NOMO-1 (cell line): ENCODE data around the gene ATAD2B.

Experiments used
- DNase-seq, 2 experiments: peaks; one replicate each; lab custom pipeline; 2025; ENCODE audit not compliant: unreplicated experiment in 2 of 2; lab: John Stamatoyannopoulos, UW

ATAD2B gene

DNA sequence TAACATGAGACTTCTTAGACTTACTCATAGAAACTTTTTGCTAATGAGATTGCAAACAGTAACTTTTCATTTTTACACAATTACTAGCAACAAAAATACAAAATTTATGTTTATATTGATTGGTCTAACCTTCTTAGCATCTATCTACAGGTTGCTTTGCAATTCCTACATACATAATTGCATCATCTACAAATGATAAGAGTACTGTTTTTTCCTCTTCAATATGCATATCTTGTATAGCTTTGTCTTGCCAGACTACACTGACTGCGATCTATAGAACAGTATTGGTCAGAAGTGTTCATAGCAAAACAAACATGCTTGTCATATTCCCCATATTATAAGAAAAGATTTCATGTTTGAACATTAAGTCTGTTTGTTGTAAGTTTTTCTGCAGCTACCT, 87.9 kb downstream of the ATAD2B start:
- DNase-seq = no peak

DNA sequence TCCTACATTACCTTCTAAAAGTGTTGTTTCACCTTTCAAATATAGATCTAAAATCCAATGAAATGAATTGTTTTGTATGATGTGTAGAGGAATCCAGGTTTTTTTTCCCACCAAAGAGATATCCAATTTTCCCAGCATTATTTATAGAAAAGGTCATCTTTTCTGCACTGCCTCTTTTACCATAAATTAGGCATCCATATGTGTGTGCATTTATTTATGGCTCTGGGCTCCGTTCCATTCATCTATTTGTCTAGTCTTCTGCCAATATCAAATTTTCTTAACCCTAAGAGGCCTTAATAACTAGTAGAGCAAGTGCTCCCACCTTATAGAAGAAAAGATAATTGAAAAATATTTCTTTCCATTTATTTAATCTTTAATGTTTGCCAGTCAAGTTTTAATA, 88.3 kb downstream of the ATAD2B start:
- no peak for DNase-seq

DNA sequence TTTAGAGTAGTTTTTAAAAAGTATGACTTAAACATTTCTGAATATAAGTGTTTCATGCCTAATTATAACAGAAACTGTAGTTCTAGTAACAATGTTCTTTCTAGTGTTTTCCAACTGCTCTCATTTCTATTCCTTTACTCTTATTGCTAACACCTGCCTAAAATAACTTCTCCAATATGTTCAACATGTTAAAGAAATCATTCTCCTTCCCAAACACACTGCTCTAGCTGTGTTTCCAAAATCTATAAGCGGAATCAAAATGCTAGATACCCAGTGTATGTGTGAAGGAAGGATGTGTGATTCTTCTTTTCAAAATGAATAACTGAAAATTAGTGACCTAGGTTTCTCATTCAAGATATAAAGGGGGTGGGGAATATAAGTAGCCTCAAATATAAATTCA, 89.1 kb downstream of the ATAD2B start:
- no peak for DNase-seq

DNA sequence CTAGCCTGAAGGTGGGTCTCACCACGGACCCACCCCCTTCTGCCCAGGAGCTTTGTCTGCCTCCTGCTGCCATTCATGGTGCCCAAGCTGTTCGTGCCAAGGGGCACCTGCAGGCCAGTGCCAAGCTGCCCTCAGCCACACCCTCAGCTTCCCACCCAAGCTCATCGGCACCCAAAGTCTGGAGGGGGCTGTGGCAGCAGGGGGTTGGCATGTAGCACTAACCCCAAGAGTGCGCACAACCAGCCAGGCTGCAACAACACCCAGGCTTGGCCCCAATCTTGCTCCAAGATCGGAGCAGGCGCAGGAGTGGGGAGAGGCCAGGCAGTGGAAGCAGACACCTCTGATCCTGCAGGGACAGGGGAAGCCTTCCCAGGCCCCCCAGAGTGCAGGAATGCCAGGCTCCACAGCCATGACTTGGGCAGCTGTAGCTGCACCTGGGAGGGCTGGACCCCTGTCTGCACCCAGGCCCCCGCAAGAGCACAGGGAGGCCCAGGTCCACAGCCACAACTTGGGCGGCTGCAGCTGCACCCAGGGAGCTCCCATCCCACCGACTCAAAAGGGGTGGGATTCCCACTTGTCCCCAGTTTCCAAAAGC, 89.9 kb downstream of the ATAD2B start:
- DNase-seq = no peak

DNA sequence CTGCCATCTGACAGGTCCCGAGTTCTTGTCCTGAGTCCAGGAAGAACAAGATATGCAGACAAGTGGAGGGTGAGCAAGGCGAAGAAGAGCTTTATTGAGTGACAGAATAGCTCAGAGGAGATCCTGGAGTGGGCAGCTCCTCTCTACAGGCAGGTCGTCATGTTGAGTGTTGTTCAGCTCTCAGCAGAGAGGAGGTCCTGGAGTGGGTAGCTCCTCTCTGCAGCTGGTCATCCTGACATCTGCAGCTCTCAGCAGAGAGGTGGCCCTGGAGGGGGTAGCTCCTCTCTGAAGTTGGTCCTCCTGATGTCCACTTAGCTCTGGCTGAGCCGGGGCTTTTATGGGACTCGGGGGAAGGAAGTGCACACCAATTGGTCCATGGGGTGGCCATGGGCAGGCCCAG, 90.4 kb downstream of the ATAD2B start:
- no peak for DNase-seq

DNA sequence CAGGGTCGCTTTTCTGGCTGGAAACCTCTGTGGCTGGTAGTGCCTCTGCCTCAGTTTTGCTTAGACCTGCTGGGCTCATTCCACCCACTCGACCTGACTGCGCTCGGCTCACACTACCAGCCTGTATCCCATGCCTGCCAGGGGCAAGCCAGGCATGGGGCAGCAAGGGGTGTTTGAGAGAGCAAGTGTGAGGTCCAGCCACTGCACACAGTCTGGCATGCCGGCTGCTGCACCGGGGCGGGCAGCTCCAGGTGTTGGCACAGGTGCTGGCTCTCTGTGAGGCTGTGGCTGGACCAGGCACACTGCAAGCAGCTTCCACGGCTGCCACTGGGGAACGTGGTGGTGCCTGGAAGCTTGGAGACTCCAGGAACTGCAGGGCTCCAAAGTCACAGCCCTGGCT, 90.9 kb downstream of the ATAD2B start:
- no peak for DNase-seq

DNA sequence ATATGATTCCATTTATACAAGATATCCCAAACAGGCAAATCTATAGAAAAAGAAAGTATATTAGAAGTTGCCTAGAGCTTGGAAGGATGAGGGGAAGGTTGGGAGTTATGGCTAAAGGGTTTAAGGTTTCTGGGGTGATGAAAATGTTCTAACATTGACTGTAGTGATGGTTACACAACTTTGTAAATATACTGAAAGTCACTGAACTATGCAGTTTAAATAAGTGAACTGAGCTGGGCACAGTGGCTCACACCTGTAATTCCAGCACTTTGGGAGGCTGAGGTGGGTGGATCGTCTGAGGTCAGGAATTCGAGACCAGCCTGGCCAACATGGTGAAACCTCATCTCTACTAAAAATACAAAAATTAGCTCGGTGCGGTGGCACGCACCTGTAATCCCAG, 91.5 kb downstream of the ATAD2B start:
- DNase-seq = no peak

DNA sequence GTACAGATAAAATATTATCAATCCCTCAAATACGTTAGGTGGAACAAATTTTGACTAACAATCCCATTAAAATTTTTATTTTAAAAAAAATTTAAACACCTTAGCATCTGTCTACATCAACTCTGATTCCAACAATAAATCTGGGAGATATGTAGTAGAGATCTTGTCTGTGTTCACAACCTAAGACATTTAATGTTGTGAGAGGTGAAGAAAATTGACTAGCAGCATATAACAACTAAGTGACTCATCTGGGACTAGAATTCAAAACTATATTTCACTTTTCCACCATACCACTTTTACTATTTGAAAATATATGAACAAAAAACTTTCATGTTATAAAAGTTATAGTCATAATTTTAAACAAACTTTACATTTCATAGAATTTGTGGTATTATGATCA, 97.9 kb downstream of the ATAD2B start:
- DNase-seq = no peak

DNA sequence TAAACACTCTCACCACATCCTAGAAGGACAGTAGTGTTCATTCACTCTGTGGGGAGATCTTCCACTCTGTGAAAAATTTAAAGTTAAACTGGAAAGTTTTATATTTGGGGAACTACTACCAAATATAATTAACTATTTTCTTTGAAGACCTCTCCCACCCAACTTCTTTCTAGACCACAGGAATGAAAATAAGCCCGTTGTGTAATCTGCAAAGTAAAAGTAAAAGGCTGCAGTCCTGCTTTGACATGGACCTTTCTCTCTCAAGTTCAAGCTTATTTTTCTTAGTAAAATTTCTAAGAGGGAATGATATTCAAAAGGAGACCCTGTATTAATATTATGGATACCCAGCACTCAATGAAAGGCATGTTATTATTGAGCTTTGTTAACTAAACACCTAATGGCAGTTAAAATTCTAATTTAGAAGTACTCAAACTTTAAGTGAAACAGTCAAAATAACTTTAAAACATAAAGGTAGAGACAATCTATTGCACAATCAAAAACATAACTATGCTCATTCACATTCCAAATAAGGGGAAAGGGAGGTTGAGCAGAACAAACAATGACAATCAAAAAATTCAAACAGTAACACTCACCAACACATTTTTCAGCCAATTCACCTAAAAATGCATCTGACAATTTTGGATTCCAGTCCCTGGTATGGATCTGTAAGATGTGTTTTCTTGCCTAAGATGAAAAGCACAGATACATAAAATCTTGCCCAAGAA, 98.5 kb downstream of the ATAD2B start:
- DNase-seq = no peak

DNA sequence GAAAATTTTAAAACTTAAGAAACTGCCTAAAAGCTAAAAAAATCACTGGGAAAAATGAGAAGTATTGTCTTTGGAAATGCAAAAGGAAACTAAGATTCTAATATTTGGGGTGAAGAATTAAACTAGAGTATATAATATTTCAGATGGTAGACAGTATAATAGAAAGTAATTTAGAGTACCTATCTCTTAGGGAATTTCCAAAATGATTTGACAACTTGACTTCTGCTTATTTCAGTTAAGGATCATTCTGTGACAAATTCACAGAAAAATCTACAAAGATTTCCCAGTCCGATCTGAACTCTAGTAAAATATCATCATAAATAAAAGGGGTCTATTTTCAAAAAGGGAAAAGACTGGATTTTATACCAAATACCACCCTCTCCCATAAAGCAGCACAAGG, 99.6 kb downstream of the ATAD2B start:
- DNase-seq = no peak

DNA sequence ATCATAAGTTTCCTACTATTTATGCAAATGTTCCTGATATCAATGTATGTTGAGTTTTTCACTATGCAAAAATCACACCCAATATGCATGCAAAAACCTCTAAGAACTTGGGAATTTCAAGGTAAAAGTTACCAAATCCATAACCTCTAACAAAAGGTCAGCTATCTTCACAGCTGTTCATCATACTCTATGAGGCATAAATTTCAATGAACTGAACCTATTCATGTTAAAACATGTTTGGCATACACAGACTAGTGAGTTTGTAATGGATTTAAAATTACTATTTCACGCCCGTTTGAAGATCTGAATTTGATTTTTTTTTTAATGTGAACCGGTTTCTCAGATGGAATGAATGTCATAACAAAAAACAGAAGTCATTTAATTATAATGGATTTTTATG, 100.2 kb downstream of the ATAD2B start:
- DNase-seq = no peak

DNA sequence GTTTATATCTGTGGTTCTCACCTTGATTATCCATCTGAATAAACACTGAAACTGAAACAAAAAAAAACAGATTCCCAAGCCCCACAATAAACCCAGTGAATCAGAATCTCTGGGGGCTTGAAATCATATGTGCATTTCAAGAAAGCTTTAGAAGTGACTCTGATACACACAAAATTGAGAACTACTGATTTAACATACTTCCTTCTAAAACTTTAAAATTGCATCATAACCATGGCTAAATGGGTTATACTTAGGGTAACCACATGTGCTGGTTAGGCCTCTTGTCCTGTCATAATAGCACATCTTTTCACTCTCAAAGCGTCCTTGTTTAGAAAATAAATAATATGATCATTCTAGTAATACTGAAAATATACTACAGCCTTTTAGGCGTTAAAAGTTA, 100.9 kb downstream of the ATAD2B start:
- DNase-seq = peak; percentile 50 to 77

DNA sequence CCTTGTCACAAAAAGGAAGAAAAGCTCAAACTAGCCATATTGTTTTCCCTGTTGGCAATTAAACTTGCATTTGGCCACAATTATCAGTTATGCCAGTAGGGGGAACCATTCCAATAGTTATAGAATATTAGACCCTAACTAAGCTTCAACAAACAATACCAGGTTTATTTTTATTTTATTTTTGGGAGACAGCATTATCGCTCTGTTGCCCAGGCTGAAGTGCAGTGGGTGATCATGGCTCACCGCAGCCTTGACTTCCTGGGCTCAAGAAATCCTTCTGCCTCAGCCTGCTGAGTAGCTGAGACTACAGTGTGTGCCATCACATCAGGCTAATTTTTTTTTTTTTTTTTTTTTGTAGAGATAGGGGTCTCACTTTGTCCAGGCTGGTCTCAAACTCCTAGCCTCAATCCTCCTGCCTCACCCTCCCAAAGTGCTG, 102.1 kb downstream of the ATAD2B start:
- peak; percentile 10 to 43 for DNase-seq

DNA sequence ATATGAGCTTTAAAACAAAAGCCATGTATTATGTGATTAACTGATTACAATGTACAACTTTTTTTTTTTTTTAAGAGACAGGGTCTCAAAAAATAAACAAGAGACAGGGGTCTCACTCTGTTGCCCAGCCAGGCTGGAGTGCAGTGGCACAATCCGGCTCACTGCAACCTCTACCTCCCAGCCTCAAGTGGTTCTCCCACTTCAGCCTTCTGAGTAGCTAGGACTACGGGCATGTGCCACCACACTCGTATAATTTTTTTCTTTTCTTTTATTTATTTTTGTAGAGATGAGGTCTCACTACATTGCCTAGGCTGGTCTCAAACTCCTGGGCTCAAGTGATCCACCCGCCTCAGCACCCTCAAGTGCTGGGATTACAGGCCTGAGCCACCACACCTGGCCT, 103.1 kb downstream of the ATAD2B start:
- no peak for DNase-seq

DNA sequence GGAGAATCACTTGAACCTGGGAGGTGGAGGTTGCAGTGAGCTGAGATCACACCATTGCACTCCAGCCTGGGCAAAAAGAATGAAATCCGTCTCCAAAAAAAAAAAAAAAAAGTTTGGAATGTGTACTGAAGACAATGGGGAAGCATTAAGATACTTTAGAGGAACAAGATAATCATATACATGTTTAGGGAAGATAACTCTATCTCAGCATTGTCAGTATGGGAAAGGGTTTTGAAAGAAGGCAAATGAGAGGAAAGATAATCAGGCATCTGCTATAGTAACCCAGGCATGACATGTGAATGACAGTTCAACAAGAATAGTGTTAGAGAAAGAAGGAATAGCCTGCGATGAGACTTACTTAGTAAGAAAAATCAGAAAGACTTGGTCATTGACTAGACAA, 112.0 kb downstream of the ATAD2B start:
- no peak for DNase-seq

DNA sequence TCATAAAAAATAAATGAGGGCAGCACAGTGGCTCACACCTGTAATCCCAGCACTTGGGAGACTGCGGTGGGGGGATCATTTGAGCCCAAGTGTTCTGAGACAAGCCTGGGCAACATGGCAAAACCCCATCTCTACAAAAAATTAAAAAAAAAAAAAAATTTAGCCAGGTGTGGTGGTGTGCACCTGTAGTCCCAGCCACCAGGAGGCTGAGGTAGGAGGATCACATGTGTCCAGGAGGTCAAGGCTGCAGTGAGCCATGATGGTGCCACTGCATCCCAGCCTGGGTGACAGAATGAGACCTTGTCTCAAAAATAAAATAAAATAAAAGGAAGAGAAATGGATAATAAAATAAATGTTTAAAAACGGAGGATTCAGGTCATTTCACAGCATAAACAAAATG, 113.5 kb downstream of the ATAD2B start:
- no peak for DNase-seq

DNA sequence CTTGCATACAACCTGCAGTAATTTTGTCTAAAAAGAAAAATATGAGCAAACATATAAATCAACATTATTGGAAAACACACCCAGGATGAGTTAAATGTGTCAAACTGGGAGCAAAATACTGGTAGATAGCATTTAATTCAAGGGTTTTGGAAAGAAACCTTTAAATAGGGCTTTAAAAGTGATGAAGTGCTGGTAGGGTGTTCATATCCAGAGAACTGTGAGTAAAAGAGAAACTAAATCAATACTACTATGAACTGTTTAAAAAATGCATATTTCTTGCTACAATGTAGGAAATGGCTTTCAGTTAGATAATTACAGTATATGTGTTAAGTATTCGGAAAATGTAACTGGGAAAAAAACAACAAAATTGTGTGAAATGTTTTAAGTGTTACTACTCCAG, 117.8 kb downstream of the ATAD2B start:
- DNase-seq = no peak

DNA sequence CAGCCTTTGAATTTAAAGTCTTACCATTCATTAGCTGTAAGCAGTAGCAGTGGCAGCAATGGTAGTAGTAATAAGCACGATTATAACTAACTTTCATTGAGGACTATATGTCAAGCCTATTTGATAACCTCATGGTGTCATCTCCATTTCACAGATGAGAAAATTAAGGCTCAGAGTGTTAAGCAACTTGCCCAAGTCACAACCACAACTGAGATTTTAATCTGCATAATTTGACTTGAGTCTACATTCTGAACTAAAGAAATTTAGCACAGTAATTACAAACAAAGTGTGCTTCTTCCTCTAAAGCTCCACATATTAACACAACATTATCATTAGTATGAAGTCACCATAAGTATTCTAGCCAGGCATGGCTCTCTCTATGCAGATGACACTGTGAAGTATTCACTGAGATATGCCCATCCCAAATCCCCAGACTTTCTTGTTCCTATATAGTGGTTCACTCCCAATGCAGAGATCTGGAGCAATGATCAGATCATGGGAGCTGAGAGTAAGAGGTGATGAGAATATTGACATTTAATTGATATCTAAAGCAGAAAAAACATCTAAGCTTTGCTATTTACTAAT, 120.2 kb downstream of the ATAD2B start:
- DNase-seq = no peak

DNA sequence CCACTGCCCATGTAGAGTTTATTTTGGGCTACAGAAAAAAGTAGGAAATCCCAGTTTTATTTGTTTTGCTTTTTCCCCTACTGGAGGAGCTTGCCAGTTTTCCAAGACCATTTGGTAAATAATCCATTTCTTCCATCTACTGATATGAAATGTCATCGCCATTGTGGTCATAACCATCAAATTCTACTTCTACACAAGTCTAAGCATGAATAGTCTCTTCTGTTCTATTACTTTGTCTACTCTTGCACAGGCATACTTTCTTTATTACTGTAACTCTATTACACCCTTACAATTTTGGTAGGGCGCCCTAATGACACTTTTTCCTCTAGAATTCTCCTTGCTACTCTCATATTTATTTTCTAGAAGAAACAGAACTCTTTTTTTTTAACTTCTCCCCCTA, 120.7 kb downstream of the ATAD2B start:
- no peak for DNase-seq

DNA sequence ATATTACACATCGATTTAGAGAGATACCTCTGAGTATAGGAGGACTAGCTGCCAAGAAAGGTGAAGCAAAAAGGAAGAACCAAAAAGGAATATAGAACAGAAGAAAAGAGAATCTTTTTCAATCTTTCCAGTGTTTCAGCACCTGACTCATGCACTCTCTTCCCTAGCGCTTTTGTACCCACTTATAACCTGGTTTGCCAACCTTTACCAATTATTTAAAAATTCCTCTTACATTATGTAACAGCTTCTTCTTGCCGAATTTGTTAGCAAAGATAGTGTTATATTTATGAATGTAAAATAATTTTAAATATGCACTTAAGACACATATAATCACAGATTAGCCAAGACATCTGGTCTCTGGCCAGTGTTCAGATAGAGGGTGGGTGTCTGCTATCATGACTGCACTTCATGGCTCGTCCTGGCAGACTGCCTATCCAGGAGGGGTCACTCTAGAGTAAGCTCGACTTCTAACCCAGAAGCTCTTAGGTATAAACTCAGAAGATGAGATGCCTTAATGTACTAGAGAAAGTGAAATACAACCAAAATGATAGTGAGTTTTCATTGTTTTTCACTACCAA, 122.9 kb downstream of the ATAD2B start:
- DNase-seq = no peak

DNA sequence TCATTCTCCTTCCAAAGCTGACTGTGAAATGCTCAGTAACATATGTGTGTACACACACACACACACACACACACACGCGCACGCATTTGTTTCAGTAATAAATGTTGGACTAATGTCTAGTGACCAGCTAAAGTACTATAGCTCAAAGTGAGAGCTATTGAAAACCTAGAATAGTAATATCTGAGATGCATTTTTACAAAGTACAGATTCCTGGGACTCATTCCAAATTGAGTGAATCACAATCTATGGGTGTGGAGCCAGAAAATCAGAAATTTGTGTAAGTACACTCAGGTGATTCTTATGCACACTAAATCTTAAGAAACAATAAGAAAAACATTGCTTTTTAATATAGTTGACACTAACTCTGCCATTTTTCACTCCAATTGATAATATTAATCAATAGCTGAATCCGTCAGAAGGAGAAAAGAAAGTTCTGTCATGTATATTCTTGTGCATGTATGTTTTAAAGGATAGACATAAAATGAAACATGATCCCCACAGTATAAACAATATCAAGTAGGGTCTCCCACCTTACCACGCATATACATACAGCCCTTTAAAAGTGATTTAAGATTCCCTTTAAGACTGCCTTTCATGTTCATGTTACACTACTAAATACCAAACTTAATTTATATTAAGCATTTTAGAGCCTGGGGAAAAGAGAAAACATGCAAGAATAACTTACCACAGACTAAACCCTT, 123.5 kb downstream of the ATAD2B start:
- DNase-seq = no peak
